Fibroblast of lung (primary cell): ENCODE measurements around the gene EDEM2.

ENCODE experiments used
- CTCF ChIP-seq, 2 donors: IDR thresholded peaks in 1 of 2; conservative IDR thresholded peaks in 1 of 2; 1 replicate in 1 of 2; 2 replicates in 1 of 2; pipeline ENCODE4 v1.5.1; 2011 to 2012; ENCODE audit warnings: low read length in 2 of 2, control low read depth in 1 of 2, inconsistent platforms in 1 of 2, low read depth in 1 of 2, mild to moderate bottlenecking in 1 of 2
- EZH2 ChIP-seq: IDR thresholded peaks from 2 replicates; pipeline ENCODE4 v1.5.1; 2012; ENCODE audit warnings: low read length, control low read depth, mild to moderate bottlenecking; ENCODE audit errors: missing control alignments

GRCh38 chr20:35133735-35134134 lies 13.4 kb downstream of the EDEM2 start:
- TF ChIP-seq CTCF (conservative IDR thresholded peaks at IDR 0.05 in 1 of 2, IDR thresholded peaks at IDR 0.05 in 1 of 2; ENCODE audit: low read depth in 1 of 2, low read length in 2 of 2), result no peak
- TF ChIP-seq EZH2, result no peak
